GM18517 (cell line): ENCODE results near the gene CYS1.
"Not testable (repeated sequence)": the region's sequence is repeated elsewhere in the genome, so short reads cannot be mapped to it uniquely, and the experiment has no call there.

Experiments used
- ATAC-seq: cut with Tn5 transposase; IDR thresholded peaks from one replicate; pipeline ENCODE4 v1.9.1; 2021; ENCODE audit warnings: mild to moderate bottlenecking, moderate library complexity; ENCODE audit not compliant: unreplicated experiment

CYS1 gene, protein sequence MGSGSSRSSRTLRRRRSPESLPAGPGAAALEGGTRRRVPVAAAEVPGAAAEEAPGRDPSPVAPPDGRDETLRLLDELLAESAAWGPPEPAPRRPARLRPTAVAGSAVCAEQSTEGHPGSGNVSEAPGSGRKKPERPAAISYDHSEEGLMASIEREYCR

DNA sequence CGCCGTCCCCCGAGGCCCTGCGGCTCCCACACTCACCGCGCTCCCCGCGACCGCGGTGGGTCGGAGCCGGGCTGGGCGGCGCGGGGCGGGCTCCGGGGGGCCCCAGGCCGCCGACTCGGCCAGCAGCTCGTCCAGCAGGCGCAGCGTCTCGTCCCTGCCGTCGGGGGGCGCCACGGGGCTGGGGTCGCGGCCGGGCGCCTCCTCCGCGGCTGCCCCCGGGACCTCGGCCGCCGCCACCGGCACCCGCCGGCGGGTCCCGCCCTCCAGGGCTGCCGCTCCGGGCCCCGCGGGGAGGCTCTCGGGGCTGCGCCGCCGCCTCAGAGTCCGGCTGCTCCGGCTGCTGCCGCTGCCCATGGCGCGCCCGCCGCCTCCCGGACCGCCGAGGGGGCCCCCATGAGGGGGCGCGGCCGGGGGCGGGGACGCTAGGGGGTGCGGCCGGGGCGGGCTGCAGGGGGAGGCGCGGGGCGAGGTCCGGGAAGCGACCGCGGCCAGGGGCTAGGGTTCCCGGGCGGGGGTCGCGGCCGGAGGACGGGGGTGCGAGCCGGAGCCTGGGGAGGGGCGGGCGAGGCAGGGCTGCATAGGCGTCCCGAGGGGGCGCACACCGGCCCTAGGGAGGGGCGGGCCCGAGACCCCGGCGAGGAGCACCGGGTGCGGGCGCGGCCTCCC is at the start of gene CYS1:
Gene CYS1 (minus strand): TSS at position 542 of the 666 bp plus-strand sequence. CDS start 188 bp downstream, at position 354.
- ATAC-seq: no peak

DNA sequence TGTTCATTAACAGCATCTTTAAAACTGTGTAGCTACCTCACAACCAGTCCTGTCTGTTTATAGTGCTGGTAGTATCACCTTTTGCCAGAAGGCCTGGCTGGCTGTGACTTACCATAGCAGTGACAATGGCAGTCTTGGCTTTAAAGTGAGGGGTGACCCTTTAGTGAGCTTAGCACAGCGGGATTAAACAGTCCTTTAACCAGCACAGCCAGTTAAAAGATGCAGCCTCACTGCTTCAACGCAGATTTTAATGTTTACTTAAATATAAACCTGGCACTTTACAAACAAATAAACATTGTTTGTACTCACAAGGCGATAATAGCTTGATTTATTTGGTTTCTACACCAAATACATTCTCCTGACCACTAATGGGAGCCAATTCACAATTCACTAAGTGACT is 49.3 kb upstream of the CYS1 start:
- no peak for ATAC-seq

DNA sequence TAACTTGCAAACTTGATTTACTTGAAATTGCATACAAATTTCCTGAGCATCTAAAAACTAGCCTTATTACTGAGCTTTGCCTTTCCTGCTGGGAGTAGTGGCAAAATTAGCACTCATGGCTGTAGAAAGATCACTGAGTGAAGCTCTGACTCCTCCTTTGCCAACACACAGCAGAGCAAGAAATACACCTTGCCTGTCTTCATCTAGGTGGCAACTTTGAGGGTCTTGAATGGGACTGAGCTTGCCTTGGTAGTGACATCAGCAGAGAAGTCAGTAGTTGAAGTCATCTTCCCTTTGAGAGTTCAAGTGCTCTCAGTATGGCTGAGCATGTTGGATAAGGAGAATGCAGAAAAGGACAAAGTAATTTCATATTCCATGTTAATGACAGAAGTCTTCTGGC is 48.2 kb upstream of the CYS1 start:
- ATAC-seq: no peak

DNA sequence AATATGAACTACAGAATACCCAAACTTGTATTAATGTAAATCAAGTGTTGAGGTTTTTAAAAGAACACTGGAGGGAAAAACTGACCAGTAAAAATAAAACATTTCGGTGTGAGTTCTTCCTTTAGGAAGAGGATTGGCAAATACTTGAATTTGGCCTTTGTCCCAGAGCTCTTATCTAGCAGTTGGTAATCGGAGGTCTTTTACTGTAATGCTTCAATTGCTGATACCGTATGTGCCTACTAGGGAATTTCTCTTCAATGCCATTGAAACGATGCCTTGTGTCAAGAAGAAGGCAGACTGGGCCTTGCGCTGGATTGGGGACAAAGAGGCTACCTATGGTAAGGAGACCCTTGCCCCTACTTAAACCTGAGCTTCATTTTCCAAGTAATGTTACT is 46.4 kb upstream of the CYS1 start:
- no peak for ATAC-seq

DNA sequence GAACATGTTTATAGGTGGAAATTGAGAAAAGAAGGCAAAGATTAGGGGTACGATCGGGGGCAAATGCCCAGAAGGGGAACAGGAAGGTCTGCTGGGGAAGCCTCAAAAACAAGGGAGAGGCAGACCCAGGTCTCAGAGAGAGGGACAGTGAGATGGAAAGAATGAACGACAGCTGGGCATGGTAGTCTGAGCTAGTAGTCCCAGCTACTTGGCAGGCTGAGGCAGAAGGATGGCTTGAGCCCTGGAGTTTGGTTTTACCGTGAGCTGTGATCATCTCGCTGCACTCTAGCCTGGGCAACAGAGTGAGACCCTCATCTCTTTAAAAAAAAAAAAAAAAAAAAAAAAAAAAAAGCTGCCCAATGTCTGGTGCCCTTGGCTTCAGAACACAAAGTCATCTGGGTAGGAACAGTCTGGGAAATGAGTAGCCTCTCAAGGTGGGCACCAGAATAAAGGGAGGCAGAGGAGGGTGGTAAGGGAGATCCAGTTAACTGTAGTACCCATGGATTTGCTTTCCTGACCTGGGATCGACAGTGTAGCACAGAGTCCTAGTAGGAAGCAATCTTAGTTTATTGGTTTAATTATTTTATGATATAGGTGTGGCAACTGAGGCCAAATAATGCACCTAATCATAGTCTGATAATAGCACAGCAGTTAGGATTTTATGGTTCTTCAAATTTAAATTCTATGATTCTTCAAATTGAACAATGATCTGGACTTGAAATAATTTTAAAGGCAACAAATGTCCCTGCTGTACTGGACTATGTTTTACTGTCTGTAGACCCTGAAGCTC is 45.8 kb upstream of the CYS1 start:
- no peak for ATAC-seq

DNA sequence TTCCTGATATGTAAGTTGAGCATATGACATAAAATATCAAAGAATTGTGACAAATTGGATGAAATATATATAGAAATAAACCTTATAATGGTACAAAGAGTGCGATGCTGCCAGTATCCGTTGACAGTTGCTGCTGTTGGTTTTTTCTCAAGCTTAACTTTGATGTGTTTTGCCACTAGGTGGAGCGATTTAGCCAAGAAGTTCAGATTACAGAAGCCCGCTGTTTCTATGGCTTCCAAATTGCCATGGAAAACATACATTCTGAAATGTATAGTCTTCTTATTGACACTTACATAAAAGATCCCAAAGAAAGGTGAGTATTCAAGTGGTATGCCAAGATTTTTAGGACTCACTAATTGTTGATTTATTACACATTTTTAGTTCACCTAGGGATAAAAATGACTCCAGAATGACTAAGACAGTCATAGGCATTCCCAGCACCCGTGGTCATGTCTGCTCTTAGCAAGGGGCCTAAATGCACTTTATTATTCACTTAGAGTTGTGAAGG is 44.4 kb upstream of the CYS1 start:
- no peak for ATAC-seq

DNA sequence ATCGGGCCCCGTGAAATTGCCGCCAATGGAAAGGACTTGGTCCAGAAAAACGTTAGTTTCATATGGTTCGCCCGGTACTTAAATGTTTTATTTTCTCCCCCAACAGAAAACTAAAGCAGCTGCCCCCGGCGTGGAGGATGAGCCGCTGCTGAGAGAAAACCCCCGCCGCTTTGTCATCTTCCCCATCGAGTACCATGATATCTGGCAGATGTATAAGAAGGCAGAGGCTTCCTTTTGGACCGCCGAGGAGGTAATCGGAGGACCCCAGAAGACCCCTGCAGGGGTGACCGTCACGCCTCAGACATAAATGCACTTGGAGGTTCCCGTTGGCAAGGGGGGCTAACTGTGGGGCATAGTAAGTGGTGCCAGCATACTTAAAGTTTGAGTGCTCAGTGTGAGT is 43.1 kb upstream of the CYS1 start:
- ATAC-seq: no peak

DNA sequence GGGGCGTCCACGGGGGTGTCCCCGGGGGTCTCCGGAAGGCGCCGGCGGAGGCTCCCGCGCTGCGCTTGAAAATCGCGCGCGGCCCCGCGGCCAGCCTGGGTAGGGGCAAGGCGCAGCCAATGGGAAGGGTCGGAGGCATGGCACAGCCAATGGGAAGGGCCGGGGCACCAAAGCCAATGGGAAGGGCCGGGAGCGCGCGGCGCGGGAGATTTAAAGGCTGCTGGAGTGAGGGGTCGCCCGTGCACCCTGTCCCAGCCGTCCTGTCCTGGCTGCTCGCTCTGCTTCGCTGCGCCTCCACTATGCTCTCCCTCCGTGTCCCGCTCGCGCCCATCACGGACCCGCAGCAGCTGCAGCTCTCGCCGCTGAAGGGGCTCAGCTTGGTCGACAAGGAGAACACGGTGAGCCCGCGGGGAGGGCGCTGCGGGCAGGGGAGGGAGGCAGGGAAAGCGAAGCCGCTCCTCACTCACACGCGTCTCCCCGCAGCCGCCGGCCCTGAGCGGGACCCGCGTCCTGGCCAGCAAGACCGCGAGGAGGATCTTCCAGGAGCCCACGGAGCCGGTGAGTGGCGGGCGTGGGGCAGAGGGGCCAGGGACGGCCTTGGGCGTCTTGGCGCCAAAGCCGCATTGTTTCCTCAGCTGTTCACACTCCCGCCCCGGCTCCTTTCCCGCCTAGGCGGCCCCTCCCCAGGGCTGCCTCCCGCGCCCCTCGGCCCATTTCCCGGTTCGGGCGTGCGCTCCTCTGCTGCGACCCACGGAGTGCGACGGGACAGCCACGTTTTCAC is 42.5 kb upstream of the CYS1 start, which contains the start of gene RRM2:
Gene RRM2 (plus strand): TSS at position 240 of the 781 bp plus-strand sequence. CDS start 60 bp downstream, at position 300.
- ATAC-seq: peak; percentile 54

DNA sequence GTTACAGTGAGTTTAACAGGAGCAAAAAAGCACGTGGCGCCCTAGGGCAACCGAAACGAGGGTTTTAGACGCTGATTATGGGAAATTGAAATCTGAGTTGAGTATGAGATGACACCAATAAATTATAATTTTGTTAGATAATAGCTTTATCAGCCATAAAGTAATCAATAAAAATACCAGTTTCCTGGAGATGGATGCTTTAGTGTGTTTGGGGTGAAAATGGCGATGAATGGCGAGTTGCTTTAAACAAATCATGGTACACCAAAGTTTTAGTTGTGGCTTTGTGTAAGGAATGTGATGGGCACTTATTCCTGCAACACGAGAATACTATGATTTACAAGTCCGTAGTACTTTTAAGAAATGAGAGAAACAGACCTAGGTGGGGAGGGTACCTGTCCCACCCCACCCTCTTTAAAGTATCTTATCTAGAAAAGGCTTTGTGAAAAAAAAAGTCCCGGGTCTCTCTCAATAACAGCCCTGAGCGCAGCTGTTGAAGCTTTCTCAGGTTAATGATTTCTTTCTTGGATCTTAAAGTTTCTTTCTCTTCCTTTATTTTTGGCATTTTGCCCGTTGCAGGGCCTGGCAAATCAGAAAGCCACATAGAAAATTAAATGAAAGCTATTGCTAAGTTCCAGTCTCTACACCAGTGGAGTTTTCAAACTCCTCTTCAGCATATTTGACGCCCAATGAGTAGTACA is 40.8 kb upstream of the CYS1 start:
- no peak for ATAC-seq

DNA sequence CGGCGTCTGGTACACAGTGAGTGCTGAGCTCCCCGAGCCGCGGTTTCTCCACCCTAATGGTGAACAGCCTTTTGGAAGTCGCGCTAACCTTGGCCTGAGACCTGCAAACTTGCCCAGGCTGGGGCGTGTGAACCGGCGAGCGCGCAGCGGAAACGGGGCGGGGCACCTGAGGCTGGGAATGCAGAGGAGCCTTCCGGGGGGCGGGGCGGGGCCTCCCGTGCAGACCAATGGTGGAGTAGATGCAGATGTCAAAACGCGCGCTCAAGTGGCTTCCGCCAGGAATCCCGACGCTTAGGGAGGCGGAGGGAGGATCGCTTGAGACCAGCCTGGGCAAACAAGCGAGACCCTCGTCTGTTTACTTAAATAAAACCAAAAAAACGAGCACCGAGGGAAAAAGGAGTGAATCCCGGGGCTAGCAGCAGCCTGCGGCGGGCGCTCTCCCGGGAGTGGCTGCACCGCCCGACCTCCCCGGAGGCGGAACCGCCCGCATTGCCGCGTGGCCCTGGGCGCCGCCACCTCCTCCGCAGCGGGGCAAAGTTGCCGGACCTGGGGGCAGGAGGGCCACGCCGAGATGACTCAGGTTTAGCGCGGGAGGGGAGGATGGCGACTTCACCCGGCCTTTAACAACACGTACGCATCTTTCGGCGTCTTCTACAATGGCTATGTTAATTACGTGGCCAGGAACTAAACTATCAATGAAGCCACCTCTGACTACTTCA is 40.1 kb upstream of the CYS1 start:
- peak; percentile 51 for ATAC-seq

DNA sequence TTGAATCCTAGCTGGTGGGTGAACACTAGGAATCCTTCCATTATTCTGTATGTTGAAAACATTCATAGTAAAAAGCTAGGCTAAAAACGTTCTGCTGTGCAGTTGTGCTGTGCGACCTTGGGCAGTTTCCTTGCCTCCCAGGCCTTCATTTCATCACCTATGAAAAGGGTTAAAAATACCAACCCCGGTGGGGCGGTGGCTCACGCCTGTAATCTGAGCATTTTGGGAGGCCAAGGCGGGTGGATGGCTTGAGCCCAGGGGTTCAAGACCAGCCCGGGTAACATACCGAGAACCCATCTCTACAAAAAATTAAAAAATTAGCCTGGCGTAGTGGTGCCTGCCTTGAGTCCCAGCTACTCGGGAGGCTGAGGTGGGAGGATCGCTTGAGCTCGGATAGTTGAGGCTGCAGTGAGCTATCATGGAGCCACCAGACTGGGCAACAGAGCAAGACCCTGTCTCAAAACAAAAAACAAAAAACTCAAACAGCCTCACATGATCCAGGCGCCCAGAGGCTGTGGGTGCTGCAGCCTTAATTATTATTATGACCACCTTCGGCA is 39.5 kb upstream of the CYS1 start:
- peak; percentile 1 for ATAC-seq

DNA sequence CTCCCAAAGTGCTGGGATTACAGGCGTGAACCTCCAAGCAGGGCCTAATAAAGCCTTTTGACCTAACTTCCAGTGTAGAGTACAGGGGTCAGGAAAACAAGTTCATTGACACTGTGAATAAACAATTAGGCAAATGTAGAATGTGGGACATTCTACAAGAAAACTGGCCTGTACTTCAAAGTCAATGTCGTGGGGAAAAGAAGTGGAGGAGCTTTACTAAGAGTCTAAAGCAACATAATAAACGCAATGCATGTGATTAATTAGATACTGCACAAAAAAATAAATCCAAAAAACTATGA is 38.8 kb upstream of the CYS1 start:
- ATAC-seq: no peak

DNA sequence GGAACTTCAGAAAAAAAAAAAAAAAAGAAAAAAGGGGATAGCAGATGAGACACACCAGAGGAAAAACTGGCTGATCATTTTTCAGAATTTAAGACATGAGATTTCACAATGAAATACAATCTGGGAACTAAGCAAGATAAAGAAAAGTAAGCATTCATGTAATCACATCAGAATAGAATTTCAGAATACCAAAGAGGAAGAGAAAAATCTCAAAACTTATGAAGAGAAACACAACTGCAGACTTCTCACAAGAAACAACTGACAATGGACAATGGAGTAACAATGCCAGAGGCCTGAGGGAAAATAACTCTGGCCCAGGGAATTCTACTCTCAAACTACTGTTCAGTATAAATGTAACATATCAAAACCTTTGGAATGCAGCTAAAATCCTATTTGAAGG is 29.1 kb upstream of the CYS1 start:
- no peak for ATAC-seq

DNA sequence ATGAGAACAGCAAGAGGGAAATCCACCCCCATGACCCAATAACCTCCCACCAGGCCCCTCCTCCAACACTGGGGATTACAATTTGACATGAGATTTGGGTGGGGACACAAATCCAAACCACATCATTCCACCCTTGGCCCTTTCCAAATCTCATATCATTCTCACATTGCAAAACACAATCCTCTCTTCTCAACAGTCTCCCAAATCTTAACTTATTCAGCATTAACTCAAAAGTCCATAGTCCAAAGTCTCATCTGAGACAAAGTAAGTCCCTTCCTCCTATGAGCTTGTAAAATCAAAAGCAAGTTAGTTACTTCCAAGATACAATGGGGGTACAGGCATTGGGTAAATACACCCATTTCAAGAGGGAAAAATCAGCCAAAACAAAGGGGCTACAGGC is 24.7 kb upstream of the CYS1 start:
- ATAC-seq: not testable (repeated sequence)

DNA sequence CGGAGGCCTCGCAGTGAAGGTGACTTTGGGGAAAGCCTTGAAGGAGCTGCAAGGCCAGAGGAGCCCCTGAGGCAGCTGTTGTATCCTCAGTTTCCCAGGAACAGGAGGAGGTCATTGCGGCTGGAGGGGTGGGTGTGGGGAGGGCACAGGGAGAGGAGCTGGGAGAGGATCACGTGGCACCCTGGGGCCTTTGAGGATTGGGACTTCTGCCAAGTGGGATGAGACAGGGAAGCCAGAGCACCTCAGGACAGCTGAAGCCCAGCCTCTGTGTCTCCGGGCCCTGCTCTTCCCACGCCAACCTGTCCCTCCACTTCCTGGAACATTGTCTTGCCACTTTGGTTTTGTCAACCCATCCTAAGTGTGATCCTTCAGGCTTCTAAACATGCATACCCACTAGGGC is 23.0 kb upstream of the CYS1 start:
- no peak for ATAC-seq

DNA sequence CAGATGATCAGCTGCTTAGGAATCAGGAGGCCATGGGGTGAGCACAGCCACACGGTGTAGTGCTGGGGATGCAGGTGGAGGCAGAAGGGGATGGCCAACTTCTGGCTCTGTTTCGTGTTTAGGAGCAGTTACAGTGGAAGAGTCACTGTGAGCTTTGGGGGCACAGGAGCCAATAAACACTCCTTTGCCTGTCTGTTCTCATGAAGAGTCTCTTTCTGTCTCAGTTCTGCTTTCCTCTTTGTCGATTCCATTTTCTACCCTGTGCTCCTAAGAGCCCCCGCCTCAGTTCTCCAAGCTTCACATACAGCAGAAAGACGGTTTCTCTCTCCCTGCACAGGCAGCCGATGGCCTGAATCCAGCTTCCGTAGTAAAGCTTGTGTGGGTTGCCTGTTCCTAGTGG is 21.3 kb upstream of the CYS1 start:
- no peak for ATAC-seq

DNA sequence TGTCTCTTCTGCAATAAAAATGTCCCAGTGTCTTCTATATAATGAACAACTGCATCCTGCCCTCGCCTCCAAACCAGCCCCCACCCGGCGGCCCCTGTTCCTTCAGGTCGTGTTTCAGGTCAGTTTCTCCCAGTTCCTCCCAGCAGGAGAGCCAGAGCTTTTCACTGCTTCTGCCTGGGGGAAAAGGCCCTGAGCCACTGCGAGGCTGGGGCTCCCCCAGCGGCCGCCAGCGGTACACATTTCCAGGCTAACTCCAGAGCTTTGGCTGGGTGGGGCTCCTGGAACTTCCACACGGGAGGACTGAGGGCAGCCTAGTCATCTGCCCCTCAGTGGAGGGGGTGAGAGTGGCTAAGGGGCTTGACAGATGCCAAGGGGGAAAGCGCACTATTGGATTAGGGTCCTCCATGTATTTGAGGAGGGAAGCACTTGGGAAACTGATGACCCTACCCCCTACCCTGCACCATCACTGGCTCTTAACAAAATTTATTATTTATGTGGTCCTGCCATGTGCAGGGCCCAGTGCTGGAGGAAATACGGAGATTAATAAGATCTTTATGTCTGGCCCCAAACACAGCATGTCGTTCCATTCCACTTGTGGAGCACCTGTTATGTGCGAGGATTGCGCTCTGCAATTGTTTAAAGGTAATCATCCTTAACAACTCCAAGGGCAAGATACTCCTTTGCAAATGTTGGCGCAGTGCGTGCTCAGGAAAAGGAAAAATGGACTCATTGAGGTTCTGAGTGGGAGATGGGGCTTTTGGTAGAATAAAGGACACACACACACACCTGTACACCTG is 17.3 kb upstream of the CYS1 start:
- no peak for ATAC-seq

DNA sequence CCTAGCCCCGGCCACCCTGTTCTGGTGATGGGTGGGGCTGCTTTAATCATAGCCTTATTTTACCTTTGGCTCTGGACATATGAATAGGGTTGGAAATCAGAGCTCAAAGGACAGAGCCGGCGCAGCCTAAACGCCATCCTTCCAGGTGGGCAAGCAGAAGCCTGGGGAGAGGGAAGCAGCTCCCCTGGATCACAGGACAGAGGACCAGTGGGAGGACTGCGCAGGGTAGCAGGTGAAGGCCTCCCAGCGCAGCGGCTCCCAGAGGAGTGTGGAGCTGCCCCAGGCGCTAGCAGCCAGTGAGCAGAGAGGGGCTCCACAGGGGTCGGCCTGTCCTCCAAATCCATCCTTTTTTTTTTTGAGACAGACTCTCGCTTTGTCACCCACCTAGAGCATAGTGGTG is 16.4 kb upstream of the CYS1 start:
- ATAC-seq: no peak

DNA sequence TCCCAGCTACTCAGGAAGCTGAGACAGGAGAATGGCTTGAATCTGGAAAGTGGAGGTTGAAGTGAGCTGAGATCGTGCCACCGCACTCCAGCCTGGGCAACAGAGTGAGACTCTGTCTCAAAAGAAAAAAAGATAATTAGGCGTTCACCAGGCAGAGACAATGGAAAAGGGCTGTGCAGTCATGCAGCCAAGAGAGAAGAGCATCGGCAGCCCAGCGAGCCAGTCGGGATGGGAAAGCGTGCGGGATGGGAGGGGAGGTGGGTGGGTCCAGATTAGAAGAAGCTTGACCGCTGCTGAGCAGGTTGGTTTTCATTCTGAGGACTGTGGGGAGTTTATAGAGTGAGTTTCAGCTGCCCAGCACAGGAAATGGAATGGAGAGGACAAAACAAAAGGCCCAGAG is 15.0 kb upstream of the CYS1 start:
- no peak for ATAC-seq
